Nephron (organoid): ENCODE results near the gene RPRD1B.
A peak's percentile ranks its signal among the peaks of the same experiment; 100 is the strongest.

Experiments
- H3K27ac Mint-ChIP-seq, 3 experiments: 2 replicates each; pipeline ENCODE4 v1.8.0; 2020; ENCODE audit warnings: mixed read lengths in 3 of 3, mild to moderate bottlenecking in 2 of 3, moderate library complexity in 1 of 3
- H3K27me3 Mint-ChIP-seq: 2 replicates; pipeline ENCODE4 v1.8.0; 2021; ENCODE audit warnings: low read depth, mild to moderate bottlenecking, moderate library complexity, mixed read lengths
- H3K36me3 Mint-ChIP-seq: 2 replicates; pipeline ENCODE4 v1.8.0; 2020; ENCODE audit warnings: low read depth, mixed read lengths
- H3K4me1 Mint-ChIP-seq: 2 replicates; pipeline ENCODE4 v1.8.0; 2020; ENCODE audit warnings: mixed read lengths
- H3K4me3 Mint-ChIP-seq, 3 experiments: 2 replicates each; pipeline ENCODE4 v1.8.0; 2020; ENCODE audit warnings: mild to moderate bottlenecking in 3 of 3, mixed read lengths in 3 of 3, moderate library complexity in 2 of 3
- H3K9me3 Mint-ChIP-seq: 2 replicates; pipeline ENCODE4 v1.8.0; 2020; ENCODE audit warnings: mixed read lengths
- CTCF ChIP-seq, 3 experiments: fragments of 200-600 bp; sonication (generic); IDR thresholded peaks; one replicate each; pipeline ENCODE4 v1.5.0; 2021; ENCODE audit warnings: antibody characterized with exemption in 3 of 3; ENCODE audit not compliant: unreplicated experiment in 3 of 3

Gene RPRD1B

GRCh38 chr20:38059832-38060231 lies 26.3 kb downstream of the RPRD1B start:
- no peaks in the 10 kb centered on the region for H3K9me3 Mint-ChIP-seq
- no peak for TF ChIP-seq CTCF (IDR thresholded peaks at IDR 0.05; ENCODE audit: unreplicated experiment in 3 of 3)
- no peak overlapping the region for H3K4me3 Mint-ChIP-seq
- peaks cover 18% of the 10 kb centered on the region for H3K4me1 Mint-ChIP-seq
- H3K36me3 Mint-ChIP-seq: peaks cover 24% of the 10 kb centered on the region
- no peak overlapping the region for H3K27ac Mint-ChIP-seq
- H3K27me3 Mint-ChIP-seq: no peaks in the 10 kb centered on the region

GRCh38 chr20:38060536-38060935 lies 27.0 kb downstream of the RPRD1B start:
- no peak for TF ChIP-seq CTCF (IDR thresholded peaks at IDR 0.05; ENCODE audit: unreplicated experiment in 3 of 3)
- H3K36me3 Mint-ChIP-seq: peaks cover 28% of the 10 kb centered on the region
- H3K4me3 Mint-ChIP-seq: no peak overlapping the region
- no peaks in the 10 kb centered on the region for H3K9me3 Mint-ChIP-seq
- peak overlapping the region in 1 of 3 experiments; percentile 16 for H3K27ac Mint-ChIP-seq
- no peaks in the 10 kb centered on the region for H3K27me3 Mint-ChIP-seq
- H3K4me1 Mint-ChIP-seq: peaks cover 14% of the 10 kb centered on the region

GRCh38 chr20:38061109-38061508 lies 27.6 kb downstream of the RPRD1B start:
- H3K9me3 Mint-ChIP-seq: no peaks in the 10 kb centered on the region
- TF ChIP-seq CTCF (IDR thresholded peaks at IDR 0.05; ENCODE audit: unreplicated experiment in 3 of 3): no peak
- H3K4me3 Mint-ChIP-seq: no peak overlapping the region
- peaks cover 17% of the 10 kb centered on the region for H3K4me1 Mint-ChIP-seq
- peaks cover 31% of the 10 kb centered on the region for H3K36me3 Mint-ChIP-seq
- no peaks in the 10 kb centered on the region for H3K27me3 Mint-ChIP-seq
- H3K27ac Mint-ChIP-seq: no peak overlapping the region

GRCh38 chr20:38062890-38063289 lies 29.3 kb downstream of the RPRD1B start:
- no peak overlapping the region for H3K4me3 Mint-ChIP-seq
- H3K27ac Mint-ChIP-seq: no peak overlapping the region
- peaks cover 40% of the 10 kb centered on the region for H3K36me3 Mint-ChIP-seq
- no peak for TF ChIP-seq CTCF (IDR thresholded peaks at IDR 0.05; ENCODE audit: unreplicated experiment in 3 of 3)
- peaks cover 21% of the 10 kb centered on the region for H3K4me1 Mint-ChIP-seq
- H3K27me3 Mint-ChIP-seq: no peaks in the 10 kb centered on the region
- no peaks in the 10 kb centered on the region for H3K9me3 Mint-ChIP-seq

- Mint-ChIP-seq H3K9me3 (no peaks in the 10 kb centered on the region), H3K4me1 (peaks cover 22% of the 10 kb centered on the region), H3K4me3 (no peak overlapping the region), H3K36me3 (peaks cover 49% of the 10 kb centered on the region), H3K27ac (peak overlapping the region in 2 of 3 experiments; percentile 59 to 67), H3K27me3 (no peaks in the 10 kb centered on the region)
- TF ChIP-seq CTCF (IDR thresholded peaks at IDR 0.05; ENCODE audit: unreplicated experiment in 3 of 3): no peak
Measured at GRCh38 chr20:38063911-38064530, 30.5 kb downstream of the RPRD1B start.

- H3K27me3 Mint-ChIP-seq: no peaks in the 10 kb centered on the region
- H3K27ac Mint-ChIP-seq: peak overlapping the region in 2 of 3 experiments; percentile 9 to 52
- no peak overlapping the region for H3K4me3 Mint-ChIP-seq
- peaks cover 66% of the 10 kb centered on the region for H3K36me3 Mint-ChIP-seq
- no peaks in the 10 kb centered on the region for H3K9me3 Mint-ChIP-seq
- TF ChIP-seq CTCF (IDR thresholded peaks at IDR 0.05; ENCODE audit: unreplicated experiment in 3 of 3): no peak
- H3K4me1 Mint-ChIP-seq: peaks cover 26% of the 10 kb centered on the region
Measured at GRCh38 chr20:38065764-38066375, 32.3 kb downstream of the RPRD1B start.
